ENCODE measurements around the gene DNAJC22.
"Not testable (repeated sequence)": the region's sequence is repeated elsewhere in the genome, so short reads cannot be mapped to it uniquely, and the experiment has no call there.

The DNAJC22 gene

GRCh38 chr12:49375406-49375805, 28.7 kb downstream of the DNAJC22 start:
- DNase-seq (ENCODE audit: low read depth in 2 of 2) = no peak

- no peak for DNase-seq (ENCODE audit: low read depth in 2 of 2)
Measured at GRCh38 chr12:49377386-49377785, 30.7 kb downstream of the DNAJC22 start.

- DNase-seq (ENCODE audit: low read depth in 2 of 2) = not testable (repeated sequence)
Measured at GRCh38 chr12:49380184-49380583, 33.5 kb downstream of the DNAJC22 start.

DNA sequence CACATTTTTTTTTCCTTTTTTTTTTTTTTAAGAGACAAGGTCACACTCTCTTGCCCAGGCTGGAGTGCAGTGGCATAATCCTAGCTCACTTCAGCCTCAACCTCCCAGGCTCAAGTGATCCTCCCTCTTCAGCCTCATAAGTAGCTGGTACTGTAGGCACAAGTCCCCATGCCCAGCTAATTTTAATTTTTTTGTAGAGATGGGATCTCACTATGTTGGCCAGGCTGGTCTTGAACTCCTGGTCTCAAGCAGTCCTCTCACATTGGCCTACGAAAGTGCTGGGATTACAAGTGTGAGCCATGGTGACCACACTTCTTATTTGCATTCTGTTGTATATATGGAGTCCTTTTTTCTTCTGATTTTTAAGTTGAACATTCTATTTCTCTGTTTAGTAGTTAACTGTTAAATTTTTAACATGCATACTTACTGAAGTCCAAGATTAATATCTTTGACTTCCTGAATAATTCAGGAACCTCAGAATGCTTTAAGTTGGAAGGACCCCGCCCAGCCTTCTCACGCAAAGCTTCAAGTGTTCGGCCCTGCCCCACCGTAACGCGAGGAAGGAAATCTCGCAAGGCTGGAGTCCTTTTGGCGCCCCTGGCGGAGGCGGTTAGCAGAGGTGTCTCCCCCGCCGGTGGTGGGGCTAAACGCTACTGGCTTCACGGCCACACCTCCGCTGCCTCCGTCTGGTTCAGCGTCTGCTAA, 42.1 kb downstream of the DNAJC22 start:
- peak; percentile 34 to 46 for DNase-seq (ENCODE audit: low read depth in 2 of 2)

DNA sequence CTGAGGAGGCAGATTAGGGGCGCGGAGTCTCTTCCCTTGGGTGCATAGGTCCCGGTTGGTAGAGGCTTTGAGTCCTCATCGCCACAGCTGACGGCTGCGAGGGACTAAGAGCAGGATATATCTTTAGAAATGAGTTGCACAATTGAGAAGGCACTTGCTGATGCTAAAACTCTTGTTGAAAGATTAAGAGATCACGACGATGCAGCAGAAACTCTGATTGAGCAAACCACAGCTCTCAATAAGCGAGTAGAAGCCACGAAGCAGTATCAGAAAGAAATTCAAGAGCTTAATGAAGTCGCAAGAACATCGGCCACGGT, 42.7 kb downstream of the DNAJC22 start:
- DNase-seq (ENCODE audit: low read depth in 2 of 2) = no peak

DNA sequence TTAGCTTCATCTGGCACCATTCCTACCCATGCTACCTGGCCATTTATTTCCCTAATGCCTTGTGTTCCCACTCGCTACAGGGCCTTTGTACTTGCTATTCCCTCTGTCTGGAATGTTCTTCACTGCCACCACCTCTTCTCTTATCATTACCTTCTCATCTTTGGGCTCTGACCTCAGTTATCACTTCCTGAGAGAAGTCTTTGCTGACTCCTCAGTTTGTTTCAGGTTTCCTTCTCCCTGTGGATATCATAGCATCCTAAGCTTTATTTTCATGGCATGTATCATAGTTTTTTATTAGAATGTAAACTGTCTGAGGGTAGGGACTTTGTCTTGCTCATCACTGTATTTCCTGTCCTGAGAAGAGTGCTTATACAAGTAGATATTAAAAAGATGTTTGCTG, 50.3 kb downstream of the DNAJC22 start:
- no peak for DNase-seq (ENCODE audit: low read depth in 2 of 2)

- no peak for DNase-seq (ENCODE audit: low read depth in 2 of 2)
Measured at GRCh38 chr12:49400304-49400703, 53.6 kb downstream of the DNAJC22 start.

All from stimulated activated CD8-positive, alpha-beta memory T cell treated with anti-CD3 and anti-CD28 coated beads, Interleukin-7, amount 100 ng/mL, for 1 hour (primary cell).